Measurements from ENCODE around the gene POLR3G. TPM values are rescaled to one million over a fixed set of nuclear protein-coding genes. Genes with fewer than 3 reads are reported as not detected.

Gene POLR3G
- total RNA-seq, 1 experiment from 2014 or later = 13.6 TPM

- no peaks in the 10 kb centered on the region for H3K9me3 Mint-ChIP-seq (ENCODE audit: unreplicated experiment)
- no TSS peak for BruUV-seq (replicated peaks)
- CTCF ChIA-PET = interaction anchor here (0.6 to 1.2 kb wide), 2 partner anchors 53 to 152 kb away, joined by 4 to 6 read pairs; no protein-coding TSS in a partner anchor
Observed at GRCh38 chr5:90550963-90551362, 76.3 kb downstream of the POLR3G start.

GRCh38 chr5:90551376-90551775 lies 76.7 kb downstream of the POLR3G start:
- H3K27ac Mint-ChIP-seq (ENCODE audit: low read depth, unreplicated experiment) = no peak overlapping the region
- ChIA-PET CTCF (interaction anchor here (1.2 kb wide), 1 partner anchor 52 kb away, joined by 6 read pairs; no protein-coding TSS in a partner anchor), POLR2A (no interaction called here)
- H3K36me3 Mint-ChIP-seq (ENCODE audit: insufficient read depth, unreplicated experiment) = no peaks in the 10 kb centered on the region
- peaks cover 91% of the 10 kb centered on the region for H3K27me3 Mint-ChIP-seq (ENCODE audit: insufficient read depth, unreplicated experiment)
- no peaks in the 10 kb centered on the region for H3K9me3 Mint-ChIP-seq (ENCODE audit: unreplicated experiment)
- no peak for DNase-seq (ENCODE audit: unreplicated experiment)
- no peaks in the 10 kb centered on the region for H3K4me1 Mint-ChIP-seq (ENCODE audit: insufficient read depth, unreplicated experiment)
- no peak for TF ChIP-seq CTCF (IDR thresholded peaks at IDR 0.05; ENCODE audit: unreplicated experiment)
- no TSS peak for BruUV-seq (replicated peaks)
- intact Hi-C loops (cut with micrococcal nuclease) = no loop called here
- H3K4me3 Mint-ChIP-seq (ENCODE audit: unreplicated experiment) = no peak overlapping the region

More at GRCh38 chr5:90550963-90551362, 76.3 kb downstream of the POLR3G start:
- no peak for DNase-seq (ENCODE audit: unreplicated experiment)
- Mint-ChIP-seq H3K4me3 (ENCODE audit: unreplicated experiment) (no peak overlapping the region), H3K36me3 (ENCODE audit: insufficient read depth, unreplicated experiment) (no peaks in the 10 kb centered on the region), H3K27ac (ENCODE audit: low read depth, unreplicated experiment) (no peak overlapping the region), H3K4me1 (ENCODE audit: insufficient read depth, unreplicated experiment) (no peaks in the 10 kb centered on the region), H3K27me3 (ENCODE audit: insufficient read depth, unreplicated experiment) (peaks cover 91% of the 10 kb centered on the region)
- TF ChIP-seq CTCF (IDR thresholded peaks at IDR 0.05; ENCODE audit: unreplicated experiment) = no peak
- POLR2A ChIA-PET = no interaction called here
- intact Hi-C loops (cut with micrococcal nuclease) = no loop called here

GRCh38 chr5:90553711-90554110 lies 79.0 kb downstream of the POLR3G start:
- Mint-ChIP-seq H3K27ac (ENCODE audit: low read depth, unreplicated experiment) (no peak overlapping the region), H3K9me3 (ENCODE audit: unreplicated experiment) (no peaks in the 10 kb centered on the region), H3K27me3 (ENCODE audit: insufficient read depth, unreplicated experiment) (peaks cover 95% of the 10 kb centered on the region), H3K4me1 (ENCODE audit: insufficient read depth, unreplicated experiment) (peaks cover 8% of the 10 kb centered on the region), H3K36me3 (ENCODE audit: insufficient read depth, unreplicated experiment) (no peaks in the 10 kb centered on the region), H3K4me3 (ENCODE audit: unreplicated experiment) (no peak overlapping the region)
- ChIA-PET POLR2A (no interaction called here), CTCF (interaction anchor here (0.7 kb wide), 1 partner anchor 1633 kb away, joined by 4 read pairs; no protein-coding TSS in a partner anchor)
- no peak for TF ChIP-seq CTCF (IDR thresholded peaks at IDR 0.05; ENCODE audit: unreplicated experiment)
- intact Hi-C loops (cut with micrococcal nuclease) = no loop called here
- no peak for DNase-seq (ENCODE audit: unreplicated experiment)
- no TSS peak for BruUV-seq (replicated peaks)

GRCh38 chr5:90554358-90555006 lies 79.8 kb downstream of the POLR3G start:
- Mint-ChIP-seq H3K4me3 (ENCODE audit: unreplicated experiment) (no peak overlapping the region), H3K9me3 (ENCODE audit: unreplicated experiment) (no peaks in the 10 kb centered on the region), H3K36me3 (ENCODE audit: insufficient read depth, unreplicated experiment) (no peaks in the 10 kb centered on the region), H3K4me1 (ENCODE audit: insufficient read depth, unreplicated experiment) (peaks cover 9% of the 10 kb centered on the region), H3K27ac (ENCODE audit: low read depth, unreplicated experiment) (no peak overlapping the region), H3K27me3 (ENCODE audit: insufficient read depth, unreplicated experiment) (peaks cover 100% of the 10 kb centered on the region)
- DNase-seq (ENCODE audit: unreplicated experiment) = no peak
- no peak for TF ChIP-seq CTCF (IDR thresholded peaks at IDR 0.05; ENCODE audit: unreplicated experiment)
- ChIA-PET CTCF (no interaction called here), POLR2A (no interaction called here)
- intact Hi-C loops (cut with micrococcal nuclease) = no loop called here
- no TSS peak for BruUV-seq (replicated peaks)

Data from MCF 10A (cell line).